CD14-positive monocyte (primary cell): ENCODE data around the gene BCDIN3D. TPM values are rescaled to one million over a fixed set of nuclear protein-coding genes. Genes with fewer than 3 reads are reported as not detected.

Source experiments
- DNase-seq, 3 donors: peaks; one replicate each; pipeline ENCODE4 v3.0.0-alpha.2; 2011 to 2022
- H2AFZ ChIP-seq: 2 replicates; pipeline ENCODE4 v1.6.0; 2012; ENCODE audit warnings: mild to moderate bottlenecking, low read depth, low read length, inconsistent platforms; ENCODE audit not compliant: insufficient read depth, poor library complexity, severe bottlenecking
- H3K27ac ChIP-seq, 2 donors: 1 replicate in 1 of 2; 2 replicates in 1 of 2; pipeline ENCODE4 v1.5.1; 2012 to 2013; ENCODE audit warnings: low read length in 2 of 2, control low read depth in 1 of 2, inconsistent platforms in 1 of 2, low read depth in 1 of 2, mild to moderate bottlenecking in 1 of 2
- H3K27me3 ChIP-seq, 2 donors: one replicate each; pipeline versions ENCODE4 v1.6.0 to v1.6.1; 2011 to 2013; ENCODE audit warnings: low read length in 2 of 2; ENCODE audit not compliant: control insufficient read depth in 2 of 2, insufficient read depth in 2 of 2
- H3K36me3 ChIP-seq, 2 donors: replicated peaks in 1 of 2; 1 replicate in 1 of 2; 2 replicates in 1 of 2; pipeline versions ENCODE4 v1.5.1 to v1.6.1; 2012 to 2013; ENCODE audit warnings: low read length in 2 of 2, control low read depth in 1 of 2, inconsistent platforms in 1 of 2, mild to moderate bottlenecking in 1 of 2; ENCODE audit not compliant: insufficient read depth in 2 of 2, control insufficient read depth in 1 of 2
- H3K4me1 ChIP-seq, 2 donors: 1 replicate in 1 of 2; 2 replicates in 1 of 2; pipeline versions ENCODE4 v1.5.1 to v1.6.1; 2012 to 2013; ENCODE audit warnings: low read length in 2 of 2, control low read depth in 1 of 2, inconsistent platforms in 1 of 2, mild to moderate bottlenecking in 1 of 2, moderate library complexity in 1 of 2; ENCODE audit not compliant: insufficient read depth in 2 of 2, control insufficient read depth in 1 of 2
- H3K4me2 ChIP-seq: replicated peaks from 2 replicates; pipeline ENCODE3; 2012; ENCODE audit warnings: low read length, moderate library complexity, mild to moderate bottlenecking; ENCODE audit not compliant: poor library complexity, severe bottlenecking; ENCODE audit errors: extremely low read depth
- H3K4me3 ChIP-seq, 3 experiments: fragments of 200-600 bp in 1 of 3; sonication (generic) in 1 of 3; replicated peaks in 1 of 3; 1 replicate in 2 of 3; 2 replicates in 1 of 3; pipeline ENCODE4 v1.5.1; 2011 to 2013; ENCODE audit warnings: low read length in 3 of 3, mild to moderate bottlenecking in 3 of 3, control low read depth in 2 of 3, low read depth in 2 of 3, inconsistent platforms in 1 of 3, moderate library complexity in 1 of 3
- H3K79me2 ChIP-seq: 2 replicates; pipeline ENCODE4 v1.6.0; 2012; ENCODE audit warnings: mild to moderate bottlenecking, control low read depth, inconsistent platforms, low read length, moderate library complexity; ENCODE audit not compliant: insufficient read depth
- H3K9ac ChIP-seq: 2 replicates; pipeline ENCODE4 v1.6.0; 2017; ENCODE audit warnings: low read length, mild to moderate bottlenecking; ENCODE audit not compliant: insufficient read depth, poor library complexity, severe bottlenecking
- H3K9me3 ChIP-seq, 2 donors: replicated peaks in 1 of 2; 1 replicate in 1 of 2; 2 replicates in 1 of 2; pipeline versions ENCODE4 v1.5.1 to v1.6.1; 2012 to 2013; ENCODE audit warnings: low read length in 2 of 2, control low read depth in 1 of 2; ENCODE audit not compliant: control insufficient read depth in 1 of 2, insufficient read depth in 1 of 2
- H4K20me1 ChIP-seq: 2 replicates; pipeline ENCODE4 v1.6.0; 2012; ENCODE audit warnings: mild to moderate bottlenecking, low read length, control low read depth, moderate library complexity; ENCODE audit not compliant: insufficient read depth
- H3K27ac Mint-ChIP-seq, 7 donors: one replicate each; pipeline ENCODE4 v1.8.0; 2020; ENCODE audit warnings: mild to moderate bottlenecking in 7 of 7, mixed read lengths in 7 of 7, moderate library complexity in 6 of 7, inconsistent platforms in 2 of 7
- H3K27me3 Mint-ChIP-seq, 3 donors: one replicate each; pipeline ENCODE4 v1.8.0; 2021 to 2022; ENCODE audit warnings: low read depth in 3 of 3, mild to moderate bottlenecking in 3 of 3, mixed read lengths in 3 of 3, moderate library complexity in 3 of 3, inconsistent platforms in 1 of 3
- H3K36me3 Mint-ChIP-seq, 2 donors: one replicate each; pipeline ENCODE4 v1.8.0; 2020; ENCODE audit warnings: mixed read lengths in 2 of 2, inconsistent platforms in 1 of 2, mild to moderate bottlenecking in 1 of 2
- H3K4me1 Mint-ChIP-seq: one replicate; pipeline ENCODE4 v1.8.0; 2020; ENCODE audit warnings: mild to moderate bottlenecking, mixed read lengths
- H3K4me3 Mint-ChIP-seq, 2 donors: one replicate each; pipeline ENCODE4 v1.8.0; 2020; ENCODE audit warnings: mild to moderate bottlenecking in 2 of 2, mixed read lengths in 2 of 2, moderate library complexity in 1 of 2
- H3K9me3 Mint-ChIP-seq, 7 donors: one replicate each; pipeline ENCODE4 v1.8.0; 2020 to 2022; ENCODE audit warnings: mixed read lengths in 7 of 7, mild to moderate bottlenecking in 6 of 7, moderate library complexity in 6 of 7, inconsistent platforms in 2 of 7
- CTCF ChIP-seq: fragments of 200-600 bp; IDR thresholded peaks from one replicate; pipeline ENCODE4 v1.8.0; 2022; ENCODE audit warnings: antibody characterized with exemption, mild to moderate bottlenecking
- WGBS: methylation state at CpG from one replicate; pipeline ENCODE4 v1.1.5; 2013; ENCODE audit warnings: missing lambda C conversion rate; ENCODE audit not compliant: insufficient coverage; 5-methylcytosine and 5-hydroxymethylcytosine counted together
- intact Hi-C, 2 donors: fragments of 100-400 bp; cut with micrococcal nuclease; formaldehyde crosslinking; loops; one replicate each; pipeline versions ENCODE4 v1.15.0 to v1.15.1; 2023
- polyA plus RNA-seq, 3 donors: library from polyadenylated mRNA; depleted of rRNA in 1 of 3; unstranded in 2 of 3; stranded (reverse) in 1 of 3; fragments of 300-500 nt in 2 of 3; fragments of >200 nt in 1 of 3; fragmentation: Illumina TruSeq in 2 of 3; gene quantifications; 1 replicate in 2 of 3; 2 replicates in 1 of 3; pipeline ENCODE4 v1.2.3, GENCODE V29; 2012 to 2021

BCDIN3D gene
- polyA plus RNA-seq, 3 donors, result 0.71 to 1.2 (median 1.0) TPM

- H3K27me3 Mint-ChIP-seq, result peaks cover 14 to 24% (median 19%) of the 10 kb centered on the region in 3 donors
- no peak overlapping the region for H3K27ac ChIP-seq
- H3K9me3 Mint-ChIP-seq, result no peaks in the 10 kb centered on the region
- H3K9me3 ChIP-seq, result no peaks in the 10 kb centered on the region
- no peak overlapping the region for H3K4me2 ChIP-seq
- H3K79me2 ChIP-seq, result no peaks in the 10 kb centered on the region
- H3K27ac Mint-ChIP-seq, result no peak overlapping the region
- intact Hi-C loops, result no loop called here
- no peak overlapping the region for H3K4me3 ChIP-seq
- WGBS, result 79% methylated on average over 2 of the region's 4 CpGs
- no peaks in the 10 kb centered on the region for H3K4me1 Mint-ChIP-seq
- no peak for DNase-seq
- no peak overlapping the region for H2AFZ ChIP-seq
- H3K36me3 ChIP-seq, result no peaks in the 10 kb centered on the region
- H3K4me1 ChIP-seq, result no peaks in the 10 kb centered on the region
- H3K4me3 Mint-ChIP-seq, result no peak overlapping the region
- H3K36me3 Mint-ChIP-seq, result no peaks in the 10 kb centered on the region
- H3K9ac ChIP-seq, result no peak overlapping the region
- TF ChIP-seq CTCF, result no peak
- H3K27me3 ChIP-seq, result no peaks in the 10 kb centered on the region
- no peaks in the 10 kb centered on the region for H4K20me1 ChIP-seq
Measured at GRCh38 chr12:49890096-49890461, 47.2 kb upstream of the BCDIN3D start.

- intact Hi-C loops, result no loop called here
- H3K9ac ChIP-seq, result no peak overlapping the region
- no peak overlapping the region for H3K4me3 Mint-ChIP-seq
Measured at GRCh38 chr12:49889361-49890095, 46.6 kb upstream of the BCDIN3D start.

More at GRCh38 chr12:49889361-49890095, 46.6 kb upstream of the BCDIN3D start:
- Histone ChIP-seq H3K36me3 (no peaks in the 10 kb centered on the region), H2AFZ (no peak overlapping the region), H3K27ac (no peak overlapping the region), H3K79me2 (no peaks in the 10 kb centered on the region), H3K4me3 (no peak overlapping the region), H3K27me3 (no peaks in the 10 kb centered on the region), H3K9me3 (no peaks in the 10 kb centered on the region), H3K4me2 (no peak overlapping the region), H4K20me1 (no peaks in the 10 kb centered on the region), H3K4me1 (no peaks in the 10 kb centered on the region)
- no peak for DNase-seq
- TF ChIP-seq CTCF, result no peak
- Mint-ChIP-seq H3K36me3 (no peaks in the 10 kb centered on the region), H3K27me3 (peaks cover 14 to 24% (median 21%) of the 10 kb centered on the region in 3 donors), H3K4me1 (no peaks in the 10 kb centered on the region), H3K27ac (no peak overlapping the region), H3K9me3 (no peaks in the 10 kb centered on the region)
- 94% methylated on average over 5 of the region's 10 CpGs for WGBS
